CD4-positive, alpha-beta T cell treated with Interleukin-17A for 1 hour (primary cell): Measurements from ENCODE around the gene ARFGEF3.
"Not testable (repeated sequence)": the region's sequence is repeated elsewhere in the genome, so short reads cannot be mapped to it uniquely, and the experiment has no call there.

Experiments
- DNase-seq: peaks from one replicate; pipeline ENCODE4 v3.0.0-alpha.2; 2020

ARFGEF3 gene

GRCh38 chr6:138161338-138162110 lies at the start of gene ARFGEF3:
ARFGEF3 (plus strand) TSS chr6:138161939; CDS start chr6:138162087, 148 bp downstream.
- DNase-seq = peak; percentile 25

- DNase-seq = no peak
These were observed 48.0 kb upstream of the ARFGEF3 start for GRCh38 chr6:138113588-138114210.

GRCh38 chr6:138115201-138115600 lies 46.5 kb upstream of the ARFGEF3 start:
- no peak for DNase-seq

DNA sequence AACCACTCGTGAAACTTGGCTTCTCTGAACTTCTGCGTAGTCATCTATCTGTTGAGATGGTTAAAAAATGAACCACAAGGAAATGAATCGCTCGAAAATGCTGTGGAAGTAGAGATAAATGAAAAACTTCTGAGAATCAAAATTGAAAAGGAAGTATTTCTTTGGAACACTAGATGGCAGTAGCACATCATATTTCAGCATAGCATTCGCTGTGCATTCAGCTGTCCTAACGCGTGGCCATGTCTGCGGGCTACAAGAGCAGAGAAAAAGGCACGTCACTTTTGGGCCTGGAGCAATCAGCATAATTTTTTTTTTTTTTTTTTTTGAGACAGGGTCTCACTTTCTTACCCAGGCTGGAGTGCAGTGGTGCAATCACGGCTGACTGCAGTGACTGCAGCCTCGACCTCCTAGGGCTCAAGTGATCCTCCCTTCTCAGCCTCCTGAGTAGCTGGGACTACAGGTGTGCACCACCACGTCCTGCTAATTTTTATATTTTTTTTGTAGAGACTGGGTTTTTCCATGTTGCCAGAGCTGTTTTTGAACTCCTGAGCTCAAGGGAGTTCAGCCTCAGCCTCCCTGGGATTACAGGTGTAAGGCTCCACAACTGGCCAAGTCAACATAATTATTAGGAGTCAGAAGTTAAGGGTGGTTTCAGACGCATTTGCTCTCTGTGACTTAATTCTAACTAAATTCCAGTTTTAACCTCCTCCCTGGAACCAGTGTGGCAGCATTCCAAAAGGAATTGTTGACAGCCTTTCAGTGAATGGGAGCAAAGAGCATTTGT lies 45.7 kb upstream of the ARFGEF3 start:
- DNase-seq = peak; percentile 73

DNA sequence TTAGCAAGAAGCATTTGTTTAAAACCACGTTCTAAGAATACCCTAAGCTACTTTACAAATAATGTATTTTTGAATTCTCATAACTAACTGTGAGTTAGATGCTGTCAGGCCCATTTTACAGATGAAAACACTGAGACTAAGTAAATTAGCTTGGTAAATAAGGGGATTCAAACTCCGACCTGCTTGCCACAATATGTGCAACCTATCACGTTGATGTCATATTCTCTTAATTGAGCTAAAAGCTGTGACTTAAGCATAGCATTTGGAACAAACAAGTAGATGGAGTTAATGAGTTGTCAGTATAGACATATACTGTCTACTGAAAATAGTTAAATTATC lies 45.1 kb upstream of the ARFGEF3 start:
- DNase-seq = no peak

DNA sequence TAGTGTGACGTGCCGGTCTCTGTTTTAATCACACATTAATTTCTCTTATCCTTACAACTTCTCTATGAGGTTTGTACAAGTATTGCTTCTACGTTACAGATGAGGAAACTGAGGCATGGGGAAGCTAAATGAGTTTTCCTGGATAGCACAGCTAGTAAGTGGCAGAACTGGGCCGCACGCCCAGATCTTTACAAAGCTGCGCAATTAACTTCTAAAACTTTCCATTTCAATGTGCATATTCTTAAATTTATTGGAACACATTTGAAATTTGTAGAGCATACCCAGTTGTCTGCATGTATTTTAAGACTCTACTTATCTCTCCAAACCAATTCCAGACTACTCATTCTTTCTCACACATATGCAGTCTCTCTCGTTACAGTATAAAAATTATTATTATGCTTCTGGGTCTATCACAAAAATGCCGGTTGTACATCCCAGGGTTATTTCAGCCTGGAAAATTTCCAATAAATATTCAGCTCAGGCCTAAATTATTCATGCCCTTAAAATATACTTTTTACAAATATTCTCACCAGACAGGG lies 44.3 kb upstream of the ARFGEF3 start:
- DNase-seq = no peak

- not testable (repeated sequence) for DNase-seq
These were observed 42.5 kb upstream of the ARFGEF3 start for GRCh38 chr6:138119229-138119628.

DNA sequence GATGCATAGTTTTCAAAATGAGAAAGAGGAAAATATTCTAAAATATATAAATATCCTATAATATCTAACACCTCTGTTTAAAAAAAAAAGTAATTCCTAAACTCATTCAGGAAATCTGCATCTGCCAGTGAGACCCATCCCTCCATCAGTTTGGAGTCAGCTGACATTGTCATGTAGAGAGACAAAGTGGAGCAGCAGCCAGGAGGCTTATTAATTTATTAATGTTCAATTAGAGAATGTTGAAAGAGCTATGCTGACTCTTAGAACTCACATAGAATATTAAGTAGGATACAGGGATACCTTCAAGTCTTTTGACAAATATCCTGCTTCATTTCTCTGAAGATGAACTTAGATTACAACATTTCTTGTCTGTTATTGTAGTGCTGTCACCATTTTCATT lies 41.8 kb upstream of the ARFGEF3 start:
- no peak for DNase-seq

- no peak for DNase-seq
These were observed 37.6 kb upstream of the ARFGEF3 start for GRCh38 chr6:138124096-138124495.

- no peak for DNase-seq
These were observed 33.6 kb upstream of the ARFGEF3 start for GRCh38 chr6:138128096-138128495.

- no peak for DNase-seq
These were observed 32.5 kb upstream of the ARFGEF3 start for GRCh38 chr6:138129190-138129589.

DNA sequence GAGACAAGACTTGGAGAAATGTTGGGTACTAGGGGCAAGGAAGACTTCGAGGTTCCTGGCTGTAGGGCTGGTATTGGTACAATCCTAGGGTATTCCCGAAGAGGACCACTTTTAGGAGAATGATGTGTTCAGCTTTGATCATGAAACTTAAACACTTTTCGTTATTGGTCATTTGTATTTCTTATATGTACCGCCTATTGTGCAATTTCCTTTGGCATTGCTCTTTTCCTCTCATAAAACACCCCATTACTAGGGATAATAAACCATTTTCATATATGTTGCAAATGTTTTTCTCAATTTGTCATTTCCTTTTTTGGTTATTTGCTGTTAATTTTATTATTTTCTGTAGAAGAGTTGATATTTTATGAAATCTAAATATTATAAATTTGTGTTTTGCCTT lies 18.9 kb upstream of the ARFGEF3 start:
- DNase-seq = no peak

DNA sequence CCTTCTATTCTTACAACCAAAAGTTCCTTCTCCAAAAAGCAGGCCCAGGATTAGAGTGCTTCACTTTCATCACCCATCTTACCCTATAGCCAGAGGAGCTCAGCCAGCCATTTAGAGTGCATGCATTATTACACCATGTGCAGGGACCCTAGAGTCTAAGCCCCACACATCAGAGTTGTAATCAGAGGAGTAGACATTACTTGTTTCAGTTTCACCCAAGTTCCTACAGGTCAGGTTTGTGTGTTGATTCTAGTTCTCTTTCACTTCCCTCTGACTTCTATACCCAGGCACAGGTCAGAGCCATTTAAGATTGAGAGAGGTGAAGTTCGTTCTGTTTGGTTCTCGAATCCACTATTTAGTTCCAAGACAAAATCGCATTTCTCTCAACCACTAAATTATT lies 16.3 kb upstream of the ARFGEF3 start:
- no peak for DNase-seq

GRCh38 chr6:138146544-138146943 lies 15.2 kb upstream of the ARFGEF3 start:
- DNase-seq = no peak

GRCh38 chr6:138155443-138155842 lies 6.3 kb upstream of the ARFGEF3 start:
- no peak for DNase-seq

- DNase-seq = no peak
These were observed 3.6 kb upstream of the ARFGEF3 start for GRCh38 chr6:138157986-138158638.

- no peak for DNase-seq
These were observed 2.5 kb upstream of the ARFGEF3 start for GRCh38 chr6:138159246-138159645.

GRCh38 chr6:138160329-138161087 lies 1.2 kb upstream of the ARFGEF3 start:
- DNase-seq = no peak

GRCh38 chr6:138161088-138161337 lies 726 bp upstream of the ARFGEF3 start:
- DNase-seq = no peak

DNA sequence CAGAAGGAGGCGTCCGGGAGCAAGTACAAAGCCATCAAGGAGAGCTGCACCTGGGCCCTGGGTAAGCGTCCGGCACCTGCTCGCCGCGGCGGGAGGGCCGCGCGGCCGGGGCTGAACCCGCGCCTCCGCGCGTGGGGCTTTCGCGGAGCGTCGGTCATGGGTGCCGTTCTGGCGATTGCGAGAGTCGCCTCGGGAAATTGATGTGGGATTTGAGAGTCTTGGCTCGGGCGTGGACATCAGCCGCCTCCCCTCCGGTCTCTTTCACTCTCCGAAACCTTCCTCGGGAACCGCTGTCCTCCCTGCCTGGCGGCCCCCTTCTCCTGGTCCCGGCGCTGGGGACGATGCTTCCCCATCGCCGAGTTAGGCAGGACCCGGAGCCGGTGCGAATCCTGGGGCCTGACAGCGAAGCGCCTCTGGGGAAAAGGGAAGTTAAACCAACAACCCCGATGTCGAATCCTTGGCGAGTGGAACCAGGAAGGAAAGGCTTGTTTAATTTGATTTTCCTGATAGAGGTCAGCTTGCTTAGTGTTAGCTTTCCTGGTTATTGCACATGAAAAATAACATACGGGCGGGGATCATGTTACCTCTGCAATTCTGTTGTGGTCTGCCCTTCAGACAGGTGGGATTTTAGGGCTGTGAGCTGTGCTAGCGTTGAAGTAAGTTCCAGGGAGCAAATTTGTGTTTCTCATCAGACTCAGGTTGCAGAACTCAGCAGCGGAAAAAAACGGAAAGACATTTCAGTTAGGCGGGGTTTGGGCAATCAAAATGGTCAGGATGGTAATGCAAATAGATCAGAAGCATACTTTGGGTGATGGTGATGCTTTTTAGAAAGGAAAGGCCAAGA lies 594 bp downstream of the ARFGEF3 start:
- no peak for DNase-seq

DNA sequence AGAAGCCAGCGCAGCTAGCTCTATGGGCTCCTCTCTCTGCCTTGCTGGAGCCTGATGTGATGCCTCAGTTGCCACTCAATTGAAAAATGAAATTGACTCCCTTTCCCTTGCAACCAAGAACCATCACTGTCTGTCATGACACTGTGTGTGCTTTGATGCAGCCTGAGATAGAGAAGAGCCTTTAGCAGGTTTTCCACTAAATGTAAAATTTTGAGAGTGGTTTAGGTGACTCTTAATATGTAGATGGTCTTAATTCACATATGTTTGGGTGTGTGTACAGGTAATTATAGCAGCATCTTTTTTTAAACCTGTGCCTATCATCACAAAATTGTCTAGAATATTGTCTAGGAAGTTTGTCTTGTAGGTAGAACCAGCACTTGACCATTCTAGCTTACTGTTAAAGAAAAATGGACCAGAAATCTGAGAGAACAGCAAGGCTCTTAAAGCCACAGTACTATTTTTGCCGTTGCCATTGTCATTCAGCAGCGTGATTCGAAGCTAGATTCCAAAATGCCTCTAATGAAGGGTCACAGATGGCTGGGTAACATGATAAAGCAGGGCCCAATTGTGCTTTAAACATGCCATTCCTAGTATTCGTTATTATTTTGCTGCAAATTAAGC lies 1.3 kb downstream of the ARFGEF3 start:
- no peak for DNase-seq
